Measurements from ENCODE around the gene SNCAIP. TPM values are rescaled to one million over a fixed set of nuclear protein-coding genes. Genes with fewer than 3 reads are reported as not detected.

SNCAIP gene
- total and polyA plus RNA-seq, 2 donors (not counting 1 experiment from before 2014, with no cell fraction given): 1.3 to 4.1 TPM

GRCh38 chr5:122471752-122472061 lies 159.7 kb downstream of the SNCAIP start:
- H3K9ac ChIP-seq (ENCODE audit: insufficient read depth, low read length): no peak overlapping the region
- H2AFZ ChIP-seq (ENCODE audit: low read length): no peak overlapping the region
- H3K79me2 ChIP-seq (ENCODE audit: control insufficient read depth, insufficient read depth, low read length): no peaks in the 10 kb centered on the region
- no peaks in the 10 kb centered on the region for H3K9me3 ChIP-seq (ENCODE audit: control insufficient read depth, insufficient read depth, low read depth, low read length)
- no peak overlapping the region for H3K4me3 ChIP-seq (replicated peaks in 1 of 4; ENCODE audit: control extremely low read depth in 1 of 4, insufficient read depth in 1 of 4, low read depth in 3 of 4, low read length in 4 of 4)
- H4K20me1 ChIP-seq (ENCODE audit: control insufficient read depth, extremely low read depth, insufficient read depth, low read length): no peaks in the 10 kb centered on the region
- TF ChIP-seq CTCF (conservative IDR thresholded peaks at IDR 0.05 in 1 of 2, IDR thresholded peaks at IDR 0.05 in 1 of 2; ENCODE audit: low read depth in 1 of 2, low read length in 2 of 2): no peak
- no peak for TF ChIP-seq EZH2 (IDR thresholded peaks at IDR 0.05; ENCODE audit: low read length, missing control alignments)
- no peaks in the 10 kb centered on the region for H3K36me3 ChIP-seq (ENCODE audit: control insufficient read depth, insufficient read depth, low read length)
- H3K27me3 ChIP-seq (ENCODE audit: control insufficient read depth, insufficient read depth, low read length): no peaks in the 10 kb centered on the region
- DNase-seq (ENCODE audit: low read depth in 2 of 2): no peak
- no peak overlapping the region for H3K27ac ChIP-seq (ENCODE audit: insufficient read depth, low read length)
- H3K4me2 ChIP-seq (ENCODE audit: extremely low read depth, insufficient read depth, low read length): no peak overlapping the region
- no peaks in the 10 kb centered on the region for H3K4me1 ChIP-seq (ENCODE audit: control insufficient read depth, extremely low read depth, insufficient read depth, low read length)

DNA sequence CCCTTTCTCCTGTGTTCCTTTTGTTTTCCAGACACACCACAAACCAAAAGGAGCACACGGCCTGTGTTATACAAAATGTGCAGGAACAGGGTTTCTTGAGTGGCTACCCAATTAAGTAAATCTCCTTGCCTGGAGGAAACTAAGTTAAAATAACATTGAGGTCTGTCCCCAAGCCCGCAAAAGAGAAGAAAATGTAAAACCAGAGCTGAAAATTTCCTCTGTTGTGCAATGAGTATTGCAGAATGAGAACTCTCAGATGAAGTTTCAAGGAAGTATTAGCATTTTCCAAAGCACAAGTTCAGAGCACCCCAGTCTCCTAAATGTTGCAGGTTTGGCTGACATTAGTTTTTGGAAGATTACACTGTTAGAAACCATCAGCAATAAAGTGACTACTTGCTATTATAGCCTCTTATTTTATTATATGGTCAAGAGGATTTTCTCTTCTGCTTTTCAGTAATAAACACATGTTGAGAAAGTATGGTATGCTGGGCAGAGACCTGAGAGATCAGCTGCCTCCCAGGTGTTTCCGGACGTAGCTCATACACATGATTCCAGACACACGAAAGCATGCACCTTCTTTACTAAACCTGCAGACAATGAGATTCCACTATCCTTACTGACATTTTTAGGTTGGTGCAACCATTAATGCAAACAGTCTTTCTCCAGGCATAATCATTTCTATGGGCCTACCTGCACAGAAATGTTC lies 161.3 kb downstream of the SNCAIP start:
- H3K27me3 ChIP-seq (ENCODE audit: control insufficient read depth, insufficient read depth, low read length): no peaks in the 10 kb centered on the region
- H3K36me3 ChIP-seq (ENCODE audit: control insufficient read depth, insufficient read depth, low read length): no peaks in the 10 kb centered on the region
- H2AFZ ChIP-seq (ENCODE audit: low read length): no peak overlapping the region
- H3K79me2 ChIP-seq (ENCODE audit: control insufficient read depth, insufficient read depth, low read length): no peaks in the 10 kb centered on the region
- H3K27ac ChIP-seq (ENCODE audit: insufficient read depth, low read length): no peak overlapping the region
- H4K20me1 ChIP-seq (ENCODE audit: control insufficient read depth, extremely low read depth, insufficient read depth, low read length): no peaks in the 10 kb centered on the region
- H3K4me3 ChIP-seq (replicated peaks in 1 of 4; ENCODE audit: control extremely low read depth in 1 of 4, insufficient read depth in 1 of 4, low read depth in 3 of 4, low read length in 4 of 4): no peak overlapping the region
- no peak overlapping the region for H3K9ac ChIP-seq (ENCODE audit: insufficient read depth, low read length)
- H3K4me1 ChIP-seq (ENCODE audit: control insufficient read depth, extremely low read depth, insufficient read depth, low read length): no peaks in the 10 kb centered on the region
- TF ChIP-seq EZH2 (IDR thresholded peaks at IDR 0.05; ENCODE audit: low read length, missing control alignments): no peak
- TF ChIP-seq CTCF (conservative IDR thresholded peaks at IDR 0.05 in 1 of 2, IDR thresholded peaks at IDR 0.05 in 1 of 2; ENCODE audit: low read depth in 1 of 2, low read length in 2 of 2): no peak
- H3K4me2 ChIP-seq (ENCODE audit: extremely low read depth, insufficient read depth, low read length): no peak overlapping the region
- no peaks in the 10 kb centered on the region for H3K9me3 ChIP-seq (ENCODE audit: control insufficient read depth, insufficient read depth, low read depth, low read length)
- DNase-seq (ENCODE audit: low read depth in 2 of 2): no peak

DNA sequence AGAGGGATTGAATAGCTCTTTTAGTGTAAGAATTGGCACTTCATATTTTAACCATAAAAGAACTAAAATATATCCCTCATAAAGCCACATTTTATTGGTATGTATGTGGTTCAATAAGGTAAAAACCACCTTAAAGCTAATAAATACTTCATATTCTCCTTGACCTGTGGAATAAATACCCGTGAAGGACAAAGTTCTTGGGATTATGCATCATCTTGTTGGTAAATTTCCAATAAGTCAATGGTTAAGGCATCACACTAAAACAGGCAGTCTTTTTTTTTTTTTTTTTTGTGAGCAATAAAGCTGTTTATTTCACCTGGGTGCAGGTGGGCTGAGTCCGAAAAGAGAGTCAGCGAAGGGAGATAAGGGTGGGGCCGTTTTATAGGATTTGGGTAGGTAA lies 161.9 kb downstream of the SNCAIP start:
- Histone ChIP-seq H3K36me3 (ENCODE audit: control insufficient read depth, insufficient read depth, low read length) (no peaks in the 10 kb centered on the region), H3K4me2 (ENCODE audit: extremely low read depth, insufficient read depth, low read length) (no peak overlapping the region), H3K9me3 (ENCODE audit: control insufficient read depth, insufficient read depth, low read depth, low read length) (no peaks in the 10 kb centered on the region), H3K27ac (ENCODE audit: insufficient read depth, low read length) (no peak overlapping the region), H2AFZ (ENCODE audit: low read length) (no peak overlapping the region), H3K4me1 (ENCODE audit: control insufficient read depth, extremely low read depth, insufficient read depth, low read length) (no peaks in the 10 kb centered on the region), H4K20me1 (ENCODE audit: control insufficient read depth, extremely low read depth, insufficient read depth, low read length) (no peaks in the 10 kb centered on the region), H3K79me2 (ENCODE audit: control insufficient read depth, insufficient read depth, low read length) (no peaks in the 10 kb centered on the region), H3K9ac (ENCODE audit: insufficient read depth, low read length) (no peak overlapping the region), H3K27me3 (ENCODE audit: control insufficient read depth, insufficient read depth, low read length) (no peaks in the 10 kb centered on the region), H3K4me3 (replicated peaks in 1 of 4; ENCODE audit: control extremely low read depth in 1 of 4, insufficient read depth in 1 of 4, low read depth in 3 of 4, low read length in 4 of 4) (no peak overlapping the region)
- TF ChIP-seq EZH2 (IDR thresholded peaks at IDR 0.05; ENCODE audit: low read length, missing control alignments) (no peak), CTCF (conservative IDR thresholded peaks at IDR 0.05 in 1 of 2, IDR thresholded peaks at IDR 0.05 in 1 of 2; ENCODE audit: low read depth in 1 of 2, low read length in 2 of 2) (no peak)
- no peak for DNase-seq (ENCODE audit: low read depth in 2 of 2)

All from fibroblast of lung (primary cell).